Measurements from ENCODE around the gene BEGAIN. TPM values are rescaled to one million over a fixed set of nuclear protein-coding genes. Genes with fewer than 3 reads are reported as not detected.
A peak's percentile ranks its signal among the peaks of the same experiment; 100 is the strongest.

BEGAIN gene
- total and polyA plus RNA-seq, 4 donors: 4.9 to 26.6 (median 13.2) TPM

DNA sequence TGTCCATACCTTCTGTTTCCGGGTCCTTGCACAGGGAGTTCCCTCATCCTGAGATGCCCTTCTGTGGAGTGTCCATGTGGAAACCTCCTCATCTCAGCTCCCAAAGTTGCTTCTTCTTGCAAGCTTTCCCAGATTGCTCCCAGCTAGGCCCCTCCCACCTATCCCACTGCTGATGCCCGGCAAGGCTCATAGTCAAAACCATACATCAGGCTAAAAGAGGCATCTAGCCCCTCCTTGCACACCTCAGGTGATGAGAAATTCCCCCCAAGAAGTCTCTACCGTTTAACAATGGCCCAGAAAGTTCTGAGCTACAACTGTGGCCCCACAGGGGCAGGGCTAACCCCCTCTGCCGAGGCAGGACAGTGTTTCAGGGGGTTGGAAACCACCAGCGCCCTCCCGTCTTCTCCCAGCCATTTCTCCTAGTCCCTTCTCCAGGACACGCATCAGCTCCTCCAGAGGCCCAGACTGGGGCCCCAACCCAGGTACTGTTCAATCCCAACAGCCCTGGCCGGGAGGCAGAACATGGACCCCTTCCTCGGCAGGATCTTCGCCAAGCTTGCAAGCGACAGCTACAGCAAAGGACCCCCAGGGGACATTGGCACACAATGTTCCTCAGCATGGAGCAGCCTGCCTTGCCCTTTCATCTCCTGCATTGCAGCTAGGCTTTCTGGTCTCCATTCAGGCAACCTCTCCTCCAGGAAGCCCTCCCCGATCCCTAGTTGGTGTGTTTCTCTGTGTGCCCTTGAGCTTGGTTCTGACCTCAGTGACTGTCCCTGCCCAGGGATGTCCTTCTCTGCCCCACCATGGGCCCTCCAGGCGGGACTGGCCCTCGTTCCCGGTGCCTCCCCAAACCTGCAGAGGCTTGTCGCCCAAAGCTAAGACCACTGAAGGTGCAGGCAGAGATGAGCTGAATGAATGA, 4.5 kb upstream of the BEGAIN start:
- Histone ChIP-seq H3K4me3 (ENCODE audit: low read depth, low read length) (no peak overlapping the region), H3K36me3 (ENCODE audit: control insufficient read depth, insufficient read depth, low read length) (no peaks in the 10 kb centered on the region), H3K27ac (ENCODE audit: low read depth, low read length) (no peak overlapping the region), H3K4me1 (ENCODE audit: control insufficient read depth, insufficient read depth, low read length) (peaks cover 13% of the 10 kb centered on the region), H3K9me3 (ENCODE audit: control insufficient read depth, insufficient read depth, low read length) (no peaks in the 10 kb centered on the region), H3K27me3 (ENCODE audit: control insufficient read depth, insufficient read depth, low read length) (peaks cover 8% of the 10 kb centered on the region)
- 80% methylated on average over 16 of the region's 16 CpGs for WGBS (ENCODE audit: insufficient coverage)
- DNase-seq (ENCODE audit: low read depth in 4 of 6, low spot score in 6 of 6): no peak

DNA sequence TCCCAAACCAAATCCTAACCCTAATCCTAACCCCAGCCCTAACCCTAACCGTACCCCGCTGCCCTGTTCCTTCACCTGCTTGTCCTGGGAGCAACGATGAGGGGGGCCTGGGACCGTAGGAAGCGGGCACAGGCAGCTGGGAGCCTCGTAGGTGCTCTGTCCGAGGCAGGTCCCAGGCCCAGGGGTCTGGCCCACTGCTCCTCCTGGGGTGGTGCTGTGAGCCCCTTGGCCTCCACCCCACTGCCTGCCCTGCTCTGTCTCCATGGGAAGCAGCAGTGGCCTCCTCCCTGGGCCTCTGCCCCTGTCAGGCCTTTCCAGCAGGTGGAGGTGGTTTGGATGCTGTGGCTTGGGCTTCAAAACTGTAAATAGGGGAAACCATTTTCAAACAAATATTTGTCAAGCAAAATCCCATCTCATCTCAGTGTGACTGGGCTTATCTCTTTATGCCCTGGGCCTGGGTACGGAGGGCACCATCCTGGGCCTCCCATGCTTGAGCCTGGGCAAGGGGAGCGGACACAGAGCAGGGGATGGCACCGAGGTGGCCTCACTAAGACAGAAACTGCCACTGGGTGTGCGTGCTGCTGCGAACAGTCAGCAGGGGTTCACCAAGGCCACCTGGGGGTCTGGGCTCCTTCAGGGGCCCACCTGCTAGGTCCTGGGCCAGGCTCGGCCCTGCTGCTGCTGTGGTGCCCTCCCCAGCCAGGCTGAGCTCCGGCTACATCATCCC, 3.7 kb upstream of the BEGAIN start:
- peaks cover 20% of the 10 kb centered on the region for H3K4me1 ChIP-seq (ENCODE audit: control insufficient read depth, insufficient read depth, low read length)
- H3K27ac ChIP-seq (ENCODE audit: low read depth, low read length): no peak overlapping the region
- H3K36me3 ChIP-seq (ENCODE audit: control insufficient read depth, insufficient read depth, low read length): no peaks in the 10 kb centered on the region
- peaks cover 13% of the 10 kb centered on the region for H3K27me3 ChIP-seq (ENCODE audit: control insufficient read depth, insufficient read depth, low read length)
- no peaks in the 10 kb centered on the region for H3K9me3 ChIP-seq (ENCODE audit: control insufficient read depth, insufficient read depth, low read length)
- DNase-seq (ENCODE audit: low read depth in 4 of 6, low spot score in 6 of 6): no peak
- 91% methylated on average over 14 of the region's 14 CpGs for WGBS (ENCODE audit: insufficient coverage)
- H3K4me3 ChIP-seq (ENCODE audit: low read depth, low read length): no peak overlapping the region

DNA sequence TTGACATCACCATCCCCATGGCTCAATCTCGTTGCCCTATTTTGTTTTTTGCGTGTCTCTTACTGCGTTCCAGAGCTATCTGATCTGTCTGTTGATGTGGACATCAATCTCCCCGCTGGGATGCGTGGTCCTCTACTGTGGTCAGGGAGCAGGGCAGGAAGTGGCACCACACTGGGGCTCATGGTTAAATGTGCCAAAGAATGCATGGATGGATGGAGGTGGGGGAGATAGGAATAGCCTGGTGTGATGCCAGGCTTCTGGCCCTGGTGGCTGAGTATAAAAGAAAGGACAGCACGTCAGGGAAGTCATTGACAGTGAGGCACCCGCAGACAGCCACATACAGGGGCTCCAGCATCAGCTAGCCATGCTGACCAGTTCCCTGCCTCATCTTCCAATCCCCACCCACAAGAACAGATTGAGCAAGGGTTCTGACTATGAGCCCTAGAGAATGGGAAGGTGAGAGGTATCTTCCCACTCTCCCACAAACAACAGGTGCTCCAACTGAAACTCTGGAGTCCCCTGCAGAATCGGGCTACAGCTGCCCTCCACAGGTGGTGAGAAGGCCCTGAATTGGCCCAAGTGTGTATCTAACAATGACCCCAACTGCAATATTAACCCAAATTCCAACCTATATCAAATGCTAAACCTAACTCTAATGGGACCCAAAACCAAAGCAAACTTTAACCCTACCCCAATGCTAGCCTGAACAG, 2.7 kb upstream of the BEGAIN start:
- 80% methylated on average over 6 of the region's 8 CpGs for WGBS (ENCODE audit: insufficient coverage)
- Histone ChIP-seq H3K4me3 (ENCODE audit: low read depth, low read length) (no peak overlapping the region), H3K27me3 (ENCODE audit: control insufficient read depth, insufficient read depth, low read length) (peaks cover 16% of the 10 kb centered on the region), H3K27ac (ENCODE audit: low read depth, low read length) (no peak overlapping the region), H3K9me3 (ENCODE audit: control insufficient read depth, insufficient read depth, low read length) (no peaks in the 10 kb centered on the region), H3K4me1 (ENCODE audit: control insufficient read depth, insufficient read depth, low read length) (peaks cover 26% of the 10 kb centered on the region), H3K36me3 (ENCODE audit: control insufficient read depth, insufficient read depth, low read length) (no peaks in the 10 kb centered on the region)
- no peak for DNase-seq (ENCODE audit: low read depth in 4 of 6, low spot score in 6 of 6)

DNA sequence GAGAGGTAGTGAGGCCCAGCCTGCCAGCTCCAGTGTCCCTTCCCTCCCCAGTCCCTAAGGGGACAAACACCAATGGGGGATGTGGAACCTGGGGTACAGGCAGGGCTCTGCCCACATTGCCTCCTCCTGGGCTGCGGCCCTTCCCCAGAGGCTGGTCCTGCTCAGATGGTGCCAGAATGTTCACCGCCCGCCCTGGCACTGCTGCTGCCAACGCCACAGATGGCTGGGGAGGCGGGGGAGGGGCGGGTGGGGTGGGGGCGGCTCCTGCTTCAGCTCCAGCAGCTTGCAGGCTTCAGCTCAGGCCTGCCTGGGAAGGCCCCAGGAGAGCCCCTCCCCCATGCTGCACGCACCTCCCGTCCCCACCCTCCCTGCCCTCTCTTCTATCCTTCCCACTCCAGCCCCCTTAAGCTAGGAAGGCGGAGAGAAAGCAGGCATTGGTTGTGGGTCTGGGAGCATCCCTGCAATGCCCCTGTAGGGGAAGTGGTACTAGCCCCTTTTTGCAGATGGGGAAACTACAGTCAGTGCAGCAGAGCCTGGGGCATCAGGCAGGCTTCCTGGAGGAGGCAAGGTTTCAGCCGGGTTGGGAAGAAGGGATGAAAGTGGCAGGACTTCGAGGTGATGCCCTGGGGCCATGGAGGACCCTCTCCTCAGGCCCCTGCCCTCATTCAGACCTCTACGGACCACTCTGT, 2.0 kb upstream of the BEGAIN start:
- peak in 1 of 6 donors; percentile 79 for DNase-seq (ENCODE audit: low read depth in 4 of 6, low spot score in 6 of 6)
- Histone ChIP-seq H3K4me1 (ENCODE audit: control insufficient read depth, insufficient read depth, low read length) (peaks cover 26% of the 10 kb centered on the region), H3K36me3 (ENCODE audit: control insufficient read depth, insufficient read depth, low read length) (no peaks in the 10 kb centered on the region), H3K27ac (ENCODE audit: low read depth, low read length) (no peak overlapping the region), H3K4me3 (ENCODE audit: low read depth, low read length) (no peak overlapping the region), H3K27me3 (ENCODE audit: control insufficient read depth, insufficient read depth, low read length) (peaks cover 16% of the 10 kb centered on the region), H3K9me3 (ENCODE audit: control insufficient read depth, insufficient read depth, low read length) (no peaks in the 10 kb centered on the region)
- WGBS (ENCODE audit: insufficient coverage): 87% methylated on average over 3 of the region's 13 CpGs

DNA sequence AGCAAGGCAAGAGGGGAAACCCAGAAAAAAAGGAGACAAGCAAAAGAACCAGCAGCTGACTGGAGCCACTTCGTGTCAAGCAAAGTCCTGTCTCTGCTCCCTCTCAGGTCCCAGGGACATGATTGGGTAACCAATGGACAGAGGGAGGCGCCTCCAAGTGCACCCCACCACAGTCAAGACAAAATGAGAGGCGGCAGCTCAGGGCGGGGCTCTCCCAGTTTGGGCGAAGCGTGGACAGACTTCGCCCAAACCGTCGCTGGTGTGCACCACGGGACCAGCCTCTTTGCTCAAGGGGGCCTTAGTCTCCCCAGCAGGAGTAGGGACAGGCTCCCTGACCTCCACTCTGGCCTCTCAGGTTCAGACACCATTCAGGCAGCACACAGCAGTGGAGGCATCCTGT, 1.5 kb upstream of the BEGAIN start:
- peaks cover 26% of the 10 kb centered on the region for H3K4me1 ChIP-seq (ENCODE audit: control insufficient read depth, insufficient read depth, low read length)
- H3K36me3 ChIP-seq (ENCODE audit: control insufficient read depth, insufficient read depth, low read length): no peaks in the 10 kb centered on the region
- H3K27me3 ChIP-seq (ENCODE audit: control insufficient read depth, insufficient read depth, low read length): peaks cover 16% of the 10 kb centered on the region
- no peak for DNase-seq (ENCODE audit: low read depth in 4 of 6, low spot score in 6 of 6)
- H3K9me3 ChIP-seq (ENCODE audit: control insufficient read depth, insufficient read depth, low read length): no peaks in the 10 kb centered on the region
- H3K27ac ChIP-seq (ENCODE audit: low read depth, low read length): no peak overlapping the region
- H3K4me3 ChIP-seq (ENCODE audit: low read depth, low read length): no peak overlapping the region
- 65% methylated on average over 10 of the region's 10 CpGs for WGBS (ENCODE audit: insufficient coverage)

DNA sequence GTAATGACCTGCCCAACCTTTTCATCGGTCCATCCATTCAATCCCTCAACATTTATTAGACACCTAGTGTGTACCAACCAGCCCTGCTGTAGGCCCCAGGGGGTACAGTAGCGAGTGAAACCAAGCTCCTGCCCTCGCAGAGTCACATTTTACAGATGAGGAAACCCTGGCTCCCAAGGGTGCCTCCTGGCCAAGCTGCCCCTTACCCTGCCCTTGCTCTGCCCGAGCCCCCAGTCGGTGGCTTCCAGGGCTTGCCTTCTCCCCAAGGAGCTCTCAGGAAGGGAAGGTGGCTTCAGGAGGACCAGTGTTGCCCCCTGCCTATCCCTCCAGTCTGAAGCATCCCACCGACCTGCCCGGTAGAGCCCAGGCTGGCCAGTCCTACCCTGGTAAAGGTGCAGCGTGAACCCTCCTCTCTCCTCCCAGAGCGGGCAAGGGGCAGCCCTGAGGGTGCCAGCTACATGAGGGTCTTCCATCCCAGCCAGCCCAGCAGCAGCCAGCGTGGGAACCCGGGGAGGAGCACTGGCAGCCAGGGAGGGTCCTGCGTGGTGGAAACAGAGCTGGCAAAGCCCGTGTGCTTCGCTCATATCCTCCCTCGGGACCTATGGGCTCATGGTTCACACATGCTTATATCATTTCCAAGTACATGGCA, 670 bp upstream of the BEGAIN start:
- Histone ChIP-seq H3K4me1 (ENCODE audit: control insufficient read depth, insufficient read depth, low read length) (peaks cover 26% of the 10 kb centered on the region), H3K27ac (ENCODE audit: low read depth, low read length) (no peak overlapping the region), H3K4me3 (ENCODE audit: low read depth, low read length) (no peak overlapping the region), H3K27me3 (ENCODE audit: control insufficient read depth, insufficient read depth, low read length) (peaks cover 16% of the 10 kb centered on the region), H3K9me3 (ENCODE audit: control insufficient read depth, insufficient read depth, low read length) (no peaks in the 10 kb centered on the region), H3K36me3 (ENCODE audit: control insufficient read depth, insufficient read depth, low read length) (no peaks in the 10 kb centered on the region)
- DNase-seq (ENCODE audit: low read depth in 4 of 6, low spot score in 6 of 6): no peak
- 52% methylated on average over 12 of the region's 15 CpGs for WGBS (ENCODE audit: insufficient coverage)

DNA sequence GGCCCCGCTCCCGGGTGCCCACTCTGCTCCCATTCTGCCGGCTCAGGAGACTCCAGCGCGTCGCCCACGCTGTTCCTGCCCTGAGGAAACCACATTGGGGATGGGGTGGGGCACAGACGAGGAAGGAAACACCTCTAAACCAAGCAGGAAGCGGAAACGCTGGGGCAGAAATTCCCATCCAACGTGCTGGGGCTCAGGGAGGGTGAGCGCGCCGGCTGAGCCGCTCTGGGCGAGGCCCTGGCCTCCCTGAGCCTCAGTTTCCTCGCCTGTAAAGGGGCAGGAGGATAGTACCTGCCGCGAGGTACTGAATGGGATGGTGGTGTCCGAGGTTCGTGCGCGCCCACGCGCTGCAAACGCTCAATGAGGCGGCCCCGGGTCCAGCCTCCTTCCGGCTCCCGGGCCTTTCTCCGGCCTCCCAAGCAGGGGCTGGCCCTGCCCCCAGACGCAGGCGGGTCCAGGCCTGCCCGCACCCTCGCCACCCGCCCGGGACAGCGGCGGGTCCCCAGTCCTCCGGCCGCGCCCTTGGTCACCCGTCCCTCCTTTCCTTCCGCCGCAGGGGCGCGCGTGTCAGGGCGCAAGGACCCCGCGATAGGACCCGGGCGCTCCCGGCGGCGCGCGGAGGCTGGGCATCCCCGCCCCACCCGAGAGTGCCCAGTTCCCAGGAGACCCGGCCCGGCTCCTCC, 673 bp downstream of the BEGAIN start:
- H3K27me3 ChIP-seq (ENCODE audit: control insufficient read depth, insufficient read depth, low read length): peaks cover 16% of the 10 kb centered on the region
- peak in 2 of 6 donors; percentile 60 to 62 for DNase-seq (ENCODE audit: low read depth in 4 of 6, low spot score in 6 of 6)
- no peaks in the 10 kb centered on the region for H3K36me3 ChIP-seq (ENCODE audit: control insufficient read depth, insufficient read depth, low read length)
- 4% methylated on average over 62 of the region's 62 CpGs for WGBS (ENCODE audit: insufficient coverage)
- peaks cover 26% of the 10 kb centered on the region for H3K4me1 ChIP-seq (ENCODE audit: control insufficient read depth, insufficient read depth, low read length)
- H3K9me3 ChIP-seq (ENCODE audit: control insufficient read depth, insufficient read depth, low read length): no peaks in the 10 kb centered on the region
- peak overlapping the region; percentile 26 for H3K4me3 ChIP-seq (ENCODE audit: low read depth, low read length)
- no peak overlapping the region for H3K27ac ChIP-seq (ENCODE audit: low read depth, low read length)

DNA sequence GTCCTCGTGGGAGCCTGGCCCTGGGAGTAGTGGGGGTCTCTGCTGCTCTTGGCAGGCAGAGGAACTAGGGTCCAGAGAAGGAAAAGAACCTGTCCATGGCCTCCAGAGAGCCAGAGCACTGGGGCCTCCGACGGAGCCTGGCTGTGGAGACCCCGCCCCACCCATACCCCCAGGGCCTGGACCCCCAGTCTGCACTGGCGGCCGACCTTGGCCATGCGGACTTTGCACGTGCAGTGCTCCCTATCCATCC, 1.1 kb downstream of the BEGAIN start:
- Histone ChIP-seq H3K27ac (ENCODE audit: low read depth, low read length) (no peak overlapping the region), H3K4me1 (ENCODE audit: control insufficient read depth, insufficient read depth, low read length) (peaks cover 26% of the 10 kb centered on the region), H3K4me3 (ENCODE audit: low read depth, low read length) (peak overlapping the region; percentile 26), H3K36me3 (ENCODE audit: control insufficient read depth, insufficient read depth, low read length) (no peaks in the 10 kb centered on the region), H3K27me3 (ENCODE audit: control insufficient read depth, insufficient read depth, low read length) (peaks cover 16% of the 10 kb centered on the region), H3K9me3 (ENCODE audit: control insufficient read depth, insufficient read depth, low read length) (no peaks in the 10 kb centered on the region)
- 33% methylated on average over 8 of the region's 8 CpGs for WGBS (ENCODE audit: insufficient coverage)
- DNase-seq (ENCODE audit: low read depth in 4 of 6, low spot score in 6 of 6): no peak
